Brain pericyte (primary cell): ENCODE data around the gene OVCH2.

ENCODE experiments used
- DNase-seq: peaks from one replicate; pipeline ENCODE4 v3.0.0-alpha.2; 2012; ENCODE audit warnings: low read depth, low spot score

The OVCH2 gene

DNA sequence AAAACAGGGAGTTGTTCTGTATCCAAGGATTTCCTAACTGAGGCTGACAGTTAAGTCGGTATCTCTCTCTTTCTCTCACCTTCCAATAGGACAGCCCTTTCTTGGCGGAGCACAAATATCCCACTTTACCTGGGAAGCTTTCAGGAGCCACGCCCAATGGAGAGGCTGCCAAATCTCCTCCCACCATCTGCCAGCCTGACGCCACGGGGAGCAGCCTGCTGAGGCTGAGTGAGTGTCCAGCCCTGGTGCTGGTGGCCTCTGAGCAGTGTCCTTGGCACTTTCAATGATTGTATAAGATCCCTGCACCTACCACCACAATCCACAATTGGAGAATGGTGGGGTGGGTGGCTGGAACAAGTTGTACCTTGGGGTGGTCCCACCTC lies 66.6 kb downstream of the OVCH2 start:
- DNase-seq = no peak
